Stimulated activated CD8-positive, alpha-beta memory T cell treated with anti-CD3 and anti-CD28 coated beads, Interleukin-7, amount 100 ng/mL, for 48 hours (primary cell): ENCODE measurements around the gene CFAP251.
A peak's percentile ranks its signal among the peaks of the same experiment; 100 is the strongest.
"Not testable (repeated sequence)": the region's sequence is repeated elsewhere in the genome, so short reads cannot be mapped to it uniquely, and the experiment has no call there.

Experiments used
- DNase-seq, 2 donors: peaks; one replicate each; pipeline ENCODE4 v3.0.0-alpha.2; 2020; ENCODE audit warnings: low read depth in 1 of 2; ENCODE audit errors: extremely low read depth in 1 of 2

CFAP251 gene

GRCh38 chr12:122023339-122024131 lies 105.1 kb downstream of the CFAP251 start:
- peak in 1 of 2 donors; percentile 20 for DNase-seq

DNA sequence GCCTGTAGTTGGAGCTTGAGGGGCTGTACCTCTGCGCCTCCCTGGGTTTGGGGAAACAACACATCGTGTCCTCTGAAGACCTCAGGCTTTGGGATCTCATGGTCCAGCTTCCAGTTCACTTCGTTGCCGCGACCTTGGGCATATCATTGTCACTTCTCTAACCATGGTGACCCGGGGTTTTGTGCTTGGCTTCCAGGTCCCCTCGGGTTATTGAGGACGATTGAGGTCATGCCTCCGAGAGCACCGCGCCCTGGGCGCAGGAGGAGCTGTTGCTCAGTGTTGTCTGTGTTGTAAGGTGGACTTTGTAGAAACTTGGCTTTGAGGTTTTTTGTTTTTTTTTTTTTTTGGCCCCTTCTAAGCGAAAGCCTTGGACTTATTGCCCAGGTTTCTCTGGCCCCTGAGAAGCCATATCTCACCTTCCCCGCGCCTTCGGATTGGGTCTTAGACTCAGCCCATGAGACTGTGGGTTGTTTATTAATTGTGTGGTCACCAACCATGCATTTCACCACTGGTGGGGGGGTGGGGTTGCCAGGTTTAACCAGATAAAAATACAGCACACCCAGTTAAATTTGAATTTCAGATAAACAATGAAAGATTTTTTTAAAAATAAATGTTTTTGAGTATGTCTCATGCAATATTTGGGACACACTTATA lies 105.9 kb downstream of the CFAP251 start:
- no peak for DNase-seq

- DNase-seq = no peak
These were observed 108.4 kb downstream of the CFAP251 start for GRCh38 chr12:122026706-122027333.

GRCh38 chr12:122028165-122028904 lies 109.9 kb downstream of the CFAP251 start:
- DNase-seq = no peak

- DNase-seq = peak; percentile 58 to 69
These were observed 110.6 kb downstream of the CFAP251 start for GRCh38 chr12:122028905-122029560.

DNA sequence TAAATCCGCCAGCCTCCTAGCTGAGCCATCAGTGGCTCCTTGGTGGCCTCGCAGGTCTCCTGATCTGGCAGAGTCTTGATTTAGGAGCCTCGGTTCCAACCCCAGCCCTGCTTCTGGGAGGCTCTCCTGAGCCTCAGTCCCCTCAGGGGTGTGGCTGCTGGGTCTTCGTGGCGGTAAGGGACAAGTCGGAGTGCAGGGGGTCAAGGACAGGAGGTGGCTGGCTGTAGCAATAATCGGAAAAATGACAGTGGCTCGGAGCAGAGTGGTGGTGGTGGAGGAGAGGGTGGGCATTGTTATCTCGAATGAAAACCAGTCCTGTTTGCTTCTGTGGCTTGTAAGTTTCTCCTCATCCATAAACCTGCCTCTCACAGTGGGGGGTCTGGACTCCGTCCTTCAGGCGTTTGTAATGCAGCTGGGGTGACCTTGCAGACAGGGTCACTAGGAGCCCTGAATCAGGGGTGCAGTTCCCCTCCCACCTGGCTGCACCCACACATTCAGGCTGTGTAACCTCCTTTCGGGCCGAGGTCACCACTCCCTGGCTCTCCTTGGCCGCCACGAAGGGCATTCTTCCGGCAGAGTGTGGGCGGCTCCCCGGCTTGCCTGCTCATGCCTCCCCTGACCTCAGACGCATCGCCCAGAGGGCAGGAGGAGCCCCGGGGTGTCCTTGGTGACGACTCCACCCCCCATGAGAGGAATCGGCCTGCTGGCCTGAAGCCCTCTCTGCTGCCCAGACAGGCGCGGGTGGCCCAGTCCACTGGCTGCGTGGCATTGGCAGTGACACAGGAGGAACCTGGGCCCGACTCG lies 111.4 kb downstream of the CFAP251 start:
- no peak for DNase-seq

GRCh38 chr12:122030424-122031035 lies 112.1 kb downstream of the CFAP251 start:
- DNase-seq = no peak

- no peak for DNase-seq
These were observed 113.2 kb downstream of the CFAP251 start for GRCh38 chr12:122031342-122032216.

DNA sequence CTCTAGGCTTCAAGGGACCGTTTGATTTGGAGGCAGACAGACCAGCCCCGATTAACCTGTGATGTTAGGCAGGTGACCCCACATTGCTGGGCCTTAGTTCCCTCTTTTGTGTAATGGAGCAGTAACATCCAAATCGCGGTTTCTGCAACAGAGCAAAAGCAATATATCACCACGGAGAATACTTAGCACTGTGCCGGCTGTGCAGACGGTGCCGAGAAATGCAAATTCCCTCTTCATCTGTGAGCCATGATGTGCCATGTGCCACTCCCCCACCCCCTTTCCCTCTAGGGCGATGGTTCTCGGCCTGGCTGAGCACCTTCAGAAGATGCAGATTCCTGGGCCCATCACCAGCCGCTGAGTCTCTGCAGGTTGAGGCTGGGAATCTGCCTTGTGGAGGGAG lies 114.2 kb downstream of the CFAP251 start:
- no peak for DNase-seq

- no peak for DNase-seq
These were observed 116.9 kb downstream of the CFAP251 start for GRCh38 chr12:122035292-122035691.

DNA sequence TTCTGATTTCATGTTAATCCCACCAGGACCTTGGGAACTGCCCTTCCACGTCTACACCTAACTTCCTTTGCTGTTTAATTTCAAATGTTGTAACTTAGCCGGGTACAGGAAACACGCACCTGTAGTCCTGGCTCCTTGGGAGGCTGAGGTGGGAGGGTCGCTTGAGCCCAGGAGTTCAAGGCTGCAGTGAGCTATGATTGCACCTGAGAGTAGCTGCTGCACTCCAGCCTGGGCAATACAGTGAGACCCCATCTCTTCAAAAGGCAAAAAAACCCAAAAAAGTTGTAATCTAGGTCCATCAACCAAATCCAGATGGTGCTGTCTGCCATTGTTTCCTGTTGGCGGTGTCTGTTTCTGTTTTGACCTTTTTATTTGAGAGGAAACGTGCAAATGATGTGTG lies 117.8 kb downstream of the CFAP251 start:
- DNase-seq = no peak

- DNase-seq = no peak
These were observed 122.4 kb downstream of the CFAP251 start for GRCh38 chr12:122040579-122041386.

DNA sequence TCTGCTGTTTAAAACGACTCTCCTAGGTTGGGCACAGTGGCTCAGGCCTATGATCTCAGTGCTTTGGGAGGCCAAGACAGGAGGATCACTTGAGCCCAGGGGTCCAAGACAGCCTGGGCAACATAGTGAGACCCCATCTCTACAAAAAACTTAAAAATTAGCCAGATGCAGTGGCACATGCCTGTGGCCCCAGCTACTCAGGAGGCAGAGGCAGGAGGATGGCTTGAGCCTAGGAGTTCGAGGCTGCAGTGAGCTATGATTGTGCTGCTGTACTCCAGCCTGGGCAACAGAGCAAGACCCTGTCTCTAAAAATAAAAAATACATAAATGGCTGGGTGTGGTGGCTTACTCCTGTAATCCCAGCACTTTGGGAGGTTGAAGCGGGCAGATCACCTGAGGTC lies 123.1 kb downstream of the CFAP251 start:
- not testable (repeated sequence) for DNase-seq

DNA sequence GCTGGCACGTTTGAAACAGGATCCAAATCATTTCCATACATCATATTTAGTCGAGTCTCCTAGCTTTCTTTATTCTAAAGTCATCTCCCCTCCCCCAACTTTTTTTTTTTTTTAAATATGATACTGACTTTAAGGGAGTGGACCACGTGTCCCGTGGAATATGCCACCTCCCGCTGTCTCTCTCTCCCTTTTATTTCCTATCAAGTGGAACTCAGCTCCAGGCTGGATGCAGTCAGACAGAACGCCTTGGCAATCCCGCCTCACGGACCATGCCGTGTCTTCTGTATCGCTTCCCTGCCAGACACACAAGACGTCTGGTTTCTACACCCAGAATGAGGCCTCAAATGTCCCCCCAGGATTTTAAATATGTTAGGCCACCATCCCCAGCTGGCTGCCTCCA lies 124.5 kb downstream of the CFAP251 start:
- DNase-seq = no peak

- no peak for DNase-seq
These were observed 125.1 kb downstream of the CFAP251 start for GRCh38 chr12:122043476-122043875.

GRCh38 chr12:122045262-122045661 lies 126.9 kb downstream of the CFAP251 start:
- no peak for DNase-seq

- DNase-seq = no peak
These were observed 127.8 kb downstream of the CFAP251 start for GRCh38 chr12:122046145-122046544.

DNA sequence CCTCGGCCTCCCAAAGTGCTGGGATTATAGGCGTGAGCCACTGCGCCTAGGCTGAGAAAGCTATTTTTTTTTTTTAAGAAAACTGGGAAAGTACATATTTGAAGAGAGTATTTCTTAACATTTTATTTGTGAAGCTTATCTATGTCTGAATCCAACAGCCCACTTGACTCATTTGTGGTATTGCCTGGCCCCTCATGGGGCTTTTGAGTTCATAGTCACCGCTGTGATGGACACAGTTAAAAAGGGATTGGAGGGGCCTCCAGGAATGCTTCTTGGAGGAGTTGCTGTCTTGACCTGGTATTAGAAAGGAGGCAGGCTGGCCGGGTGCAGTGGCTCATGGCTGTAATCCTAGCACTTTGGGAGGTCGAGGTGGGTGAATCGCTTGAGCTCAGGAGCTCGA lies 129.8 kb downstream of the CFAP251 start:
- no peak for DNase-seq
